GM19455 (cell line): Measurements from ENCODE around the gene ATAD1.
A peak's percentile ranks its signal among the peaks of the same experiment; 100 is the strongest.
"Not testable (repeated sequence)": the region's sequence is repeated elsewhere in the genome, so short reads cannot be mapped to it uniquely, and the experiment has no call there.

ENCODE experiments used
- ATAC-seq: cut with Tn5 transposase; IDR thresholded peaks from one replicate; pipeline ENCODE4 v1.9.1; 2021; ENCODE audit not compliant: unreplicated experiment

Gene ATAD1

GRCh38 chr10:87817609-87818504, at the start of gene ATAD1:
TSS of gene ATAD1 (minus strand) at chr10:87818226. CDS start at chr10:87814599, 3,627 bp downstream.
- peak; percentile 76 for ATAC-seq

DNA sequence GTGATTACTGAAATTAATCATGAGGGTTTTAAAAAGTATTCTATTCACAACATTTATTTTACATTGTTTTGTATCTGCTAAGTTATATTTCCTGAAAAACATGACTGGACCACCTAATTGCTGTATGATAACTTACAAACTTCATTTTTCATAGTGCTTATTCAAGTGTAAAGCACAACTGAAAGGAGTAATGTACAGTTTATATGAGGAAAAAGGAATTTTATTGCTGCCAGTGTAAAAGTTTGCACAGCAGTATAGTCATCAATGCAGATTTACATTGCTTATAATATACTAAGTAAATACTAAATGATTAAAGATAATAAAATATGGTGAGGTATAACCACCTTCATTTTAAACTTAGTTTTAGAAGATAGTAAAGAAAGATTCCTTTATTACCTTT, 49.4 kb upstream of the ATAD1 start:
- ATAC-seq: no peak

- ATAC-seq: no peak
Observed at GRCh38 chr10:87866412-87866974, 48.5 kb upstream of the ATAD1 start.

GRCh38 chr10:87865241-87865881, 47.3 kb upstream of the ATAD1 start:
- ATAC-seq: no peak

- ATAC-seq: no peak
Observed at GRCh38 chr10:87864496-87865059, 46.6 kb upstream of the ATAD1 start.

GRCh38 chr10:87863951-87864495, 46.0 kb upstream of the ATAD1 start:
- ATAC-seq: not testable (repeated sequence)

- ATAC-seq: peak; percentile 40
Observed at GRCh38 chr10:87863053-87863943, 45.3 kb upstream of the ATAD1 start, which contains the start of the genes KLLN and PTEN. TSS of gene KLLN (minus strand) at chr10:87863533. CDS start at chr10:87862487, 1,046 bp downstream. TSS of gene PTEN (plus strand) at chr10:87863625. CDS start at chr10:87864470, 845 bp downstream.

- peak; percentile 3 for ATAC-seq
Observed at GRCh38 chr10:87862679-87863052, 44.6 kb upstream of the ATAD1 start.

GRCh38 chr10:87861953-87862678, 44.1 kb upstream of the ATAD1 start:
- peak; percentile 50 for ATAC-seq

DNA sequence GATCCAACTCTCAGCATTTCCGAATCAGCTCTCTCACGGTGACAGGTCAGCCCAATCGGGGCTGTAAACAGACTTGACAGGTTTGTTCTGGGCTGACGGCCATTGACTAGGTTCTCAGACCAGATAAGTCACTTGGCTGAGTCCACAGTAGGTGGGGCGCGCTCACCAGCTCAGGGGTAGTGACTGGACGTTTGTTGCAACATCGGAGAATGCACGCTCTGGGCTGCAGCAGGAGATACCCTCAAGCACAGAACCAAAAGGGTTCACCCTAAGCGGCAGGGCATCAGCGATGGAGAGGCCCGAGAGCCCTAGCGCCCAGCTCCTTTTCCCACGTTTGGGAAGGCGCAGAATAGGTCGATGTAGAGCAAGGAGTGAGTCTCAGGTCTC, 43.5 kb upstream of the ATAD1 start:
- peak; percentile 11 for ATAC-seq

DNA sequence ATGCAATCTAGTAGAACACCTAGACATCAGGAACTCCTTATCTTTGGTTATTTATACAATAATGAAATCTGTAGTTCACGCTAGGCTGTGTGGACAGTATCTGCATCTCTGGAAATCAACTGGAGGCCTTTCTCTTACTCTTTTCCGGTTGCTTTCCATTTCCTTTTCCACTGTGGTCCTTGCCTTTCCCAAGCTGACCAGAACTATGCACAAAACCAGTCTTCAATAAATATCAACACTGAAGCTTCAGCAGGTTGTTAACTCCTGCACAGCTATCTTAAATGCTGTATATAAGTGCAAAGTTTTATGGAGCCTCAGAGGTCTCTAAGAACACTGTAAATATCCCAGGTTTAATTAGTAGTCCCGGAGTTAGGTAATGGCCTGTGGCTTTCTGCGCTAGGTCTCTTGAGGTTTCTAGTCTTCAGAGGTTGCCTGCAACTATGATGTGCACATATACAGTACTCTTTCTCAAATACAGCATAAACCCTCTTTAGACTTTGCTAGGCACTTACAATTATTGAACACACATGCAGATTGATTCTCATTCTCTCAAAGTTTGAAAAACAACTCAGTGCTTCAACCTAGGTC, 42.9 kb upstream of the ATAD1 start:
- no peak for ATAC-seq

GRCh38 chr10:87860156-87860795, 42.2 kb upstream of the ATAD1 start:
- no peak for ATAC-seq

- not testable (repeated sequence) for ATAC-seq
Observed at GRCh38 chr10:87855665-87856064, 37.6 kb upstream of the ATAD1 start.

DNA sequence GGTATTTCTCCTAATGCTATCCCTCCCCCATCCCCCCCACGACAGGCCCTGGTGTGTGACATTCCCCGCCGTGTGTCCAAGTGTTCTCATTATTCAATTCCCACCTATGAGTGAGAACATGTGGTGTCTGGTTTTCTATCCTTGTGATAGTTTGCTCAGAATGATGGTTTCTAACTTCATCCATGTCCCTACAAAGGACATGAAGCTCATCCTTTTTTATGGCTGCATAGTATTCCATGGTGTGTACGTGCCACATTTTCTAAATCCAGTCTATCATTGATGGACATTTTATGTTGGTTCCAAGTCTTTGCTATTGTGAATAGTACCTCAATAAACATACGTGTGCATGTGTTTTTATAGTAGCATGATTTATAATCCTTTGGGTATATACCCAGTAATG, 37.2 kb upstream of the ATAD1 start:
- ATAC-seq: not testable (repeated sequence)

- no peak for ATAC-seq
Observed at GRCh38 chr10:87852089-87852488, 34.1 kb upstream of the ATAD1 start.

GRCh38 chr10:87850742-87851205, 32.7 kb upstream of the ATAD1 start:
- ATAC-seq: no peak

GRCh38 chr10:87849001-87849400, 31.0 kb upstream of the ATAD1 start:
- ATAC-seq: no peak

DNA sequence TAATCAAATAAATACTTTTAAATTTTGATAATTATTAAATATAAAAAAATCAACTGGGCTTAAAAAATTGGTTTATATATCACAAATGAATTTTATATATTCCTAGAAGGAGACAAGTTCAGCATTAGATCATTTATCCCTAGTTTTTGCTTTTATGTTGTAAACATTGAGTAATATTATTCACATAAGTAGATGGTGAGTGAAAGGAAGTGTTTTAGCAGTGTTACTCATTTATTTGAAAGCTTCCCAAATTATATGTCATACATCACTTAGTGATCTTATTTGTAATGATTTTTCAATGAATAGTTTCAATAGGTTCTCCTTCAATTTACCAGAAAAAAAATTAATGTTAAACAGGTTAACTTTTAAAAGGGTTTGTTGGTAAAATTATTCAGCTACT, 29.5 kb upstream of the ATAD1 start:
- ATAC-seq: no peak
